ENCODE results near the gene ERAP2. TPM values are rescaled to one million over a fixed set of nuclear protein-coding genes. Genes with fewer than 3 reads are reported as not detected.
A peak's percentile ranks its signal among the peaks of the same experiment; 100 is the strongest.

ERAP2 gene
- total and polyA plus RNA-seq, 10 of the 15 experiments (the other 5 are each of a cell fraction or from before 2014, with no cell fraction given) = 4.0 to 28.7 (median 11.7) TPM

- H3K4me2 ChIP-seq (ENCODE audit: control insufficient read depth, insufficient read depth) = peak overlapping the region; percentile 79
- TF ChIP-seq ZNF384 (IDR thresholded peaks at IDR 0.05; ENCODE audit: borderline replicate concordance, low read depth, low read length) (peak; percentile 51; the same call in 1 of the 2 replicates), POLR2AphosphoS2 (IDR thresholded peaks at IDR 0.05; ENCODE audit: low read depth, low read length) (no peak), E4F1 (IDR thresholded peaks at IDR 0.05; ENCODE audit: borderline replicate concordance, partially characterized antibody) (no peak), BHLHE40 (IDR thresholded peaks at IDR 0.05; ENCODE audit: borderline replicate concordance in 1 of 2, low read depth in 2 of 2, low read length in 1 of 2) (peak in 1 of 2 experiments; percentile 12; a peak in 1 of 4 replicates), PAX8 (IDR thresholded peaks at IDR 0.05) (no peak), ZNF207 (IDR thresholded peaks at IDR 0.05; ENCODE audit: borderline replicate concordance) (no peak), HDAC2 (IDR thresholded peaks at IDR 0.05) (no peak), ELK1 (IDR thresholded peaks at IDR 0.05; ENCODE audit: low read depth, low read length) (no peak)
- ChIA-PET RAD21 (ENCODE audit: unreplicated experiment) (interaction anchor here (0.7 to 7.0 kb wide), 14 partner anchors 13 to 155 kb away, joined by 3 to 136 read pairs (median 6); partner anchors contain the start of genes ERAP1, ERAP2 and LNPEP), CTCF (interaction anchor here (0.6 to 3.6 kb wide), 15 partner anchors 10 to 210 kb away, joined by 3 to 25 read pairs (median 4); partner anchors contain the start of gene LIX1), SMC1A (ENCODE audit: uncharacterized antibody, unreplicated experiment) (interaction anchor here (0.6 to 6.7 kb wide), 24 partner anchors 11 to 180 kb away, joined by 3 to 65 read pairs (median 4); partner anchors contain the start of genes ERAP2, LIX1 and LNPEP), POLR2A (interaction anchor here (0.6 to 7.5 kb wide), 13 partner anchors 14 to 1229 kb away, joined by 3 to 65 read pairs (median 5); partner anchors contain the start of genes ERAP1, ERAP2 and LNPEP)
- H3K4me1 ChIP-seq (ENCODE audit: control insufficient read depth, insufficient read depth, low read length) = peaks cover 13% of the 10 kb centered on the region
- ATAC-seq (peak; percentile 5; the same call in 2 of the 3 replicates), FAIRE-seq (no peak), DNase-seq (ENCODE audit: low read depth, low spot score) (no peak)
- WGBS (ENCODE audit: insufficient coverage, insufficient replicate concordance, low lambda C conversion rate, missing lambda C conversion rate) = 97% methylated on average over 4 of the region's 4 CpGs
- peak overlapping the region; percentile 27 for H3K27ac ChIP-seq (ENCODE audit: control insufficient read depth, insufficient read depth)
- H3K27me3 ChIP-seq (replicated peaks in 1 of 2; ENCODE audit: control insufficient read depth in 2 of 2, insufficient read depth in 2 of 2, low read length in 1 of 2) = no peaks in the 10 kb centered on the region
- peaks cover 0 to 8% of the 10 kb centered on the region in 2 experiments; a peak in 1 of 4 replicates for H3K36me3 ChIP-seq (ENCODE audit: control insufficient read depth in 2 of 2, insufficient read depth in 2 of 2, low read length in 1 of 2)
- BruUV-seq (replicated peaks) = no TSS peak
- intact Hi-C loops (cut with micrococcal nuclease; ENCODE audit: unreplicated experiment) = no loop called here
- peaks cover 94% of the 10 kb centered on the region for H3K79me2 ChIP-seq (ENCODE audit: control insufficient read depth, insufficient read depth, low read length)
- in situ Hi-C loops (cut with MboI) = no loop called here
- no peak overlapping the region; the same call in 1 of the 2 replicates for H3K9ac ChIP-seq (ENCODE audit: control insufficient read depth, insufficient read depth, low read length)
- H4K20me1 ChIP-seq (ENCODE audit: control insufficient read depth, insufficient read depth) = peaks cover 2% of the 10 kb centered on the region; the same call in 1 of the 2 replicates
- no peak overlapping the region for H2AFZ ChIP-seq (ENCODE audit: control insufficient read depth, low read depth, low read length)
- H3K9me3 ChIP-seq (replicated peaks; ENCODE audit: control insufficient read depth, insufficient read depth, low read length) = peaks cover 3% of the 10 kb centered on the region; the same call in 2 of the 3 replicates
- peak overlapping the region; percentile 52; the same call in 1 of the 2 replicates for H3K4me3 ChIP-seq
These were observed 86.3 kb downstream of the ERAP2 start for GRCh38 chr5:96962540-96962991.

All from GM12878 (cell line).